Glomerular visceral epithelial cell (primary cell): ENCODE measurements around the gene PGBD5.

Experiments
- DNase-seq: peaks from one replicate; pipeline ENCODE4 v3.0.0-alpha.2; 2016; ENCODE audit errors: extremely low spot score

Gene PGBD5

DNA sequence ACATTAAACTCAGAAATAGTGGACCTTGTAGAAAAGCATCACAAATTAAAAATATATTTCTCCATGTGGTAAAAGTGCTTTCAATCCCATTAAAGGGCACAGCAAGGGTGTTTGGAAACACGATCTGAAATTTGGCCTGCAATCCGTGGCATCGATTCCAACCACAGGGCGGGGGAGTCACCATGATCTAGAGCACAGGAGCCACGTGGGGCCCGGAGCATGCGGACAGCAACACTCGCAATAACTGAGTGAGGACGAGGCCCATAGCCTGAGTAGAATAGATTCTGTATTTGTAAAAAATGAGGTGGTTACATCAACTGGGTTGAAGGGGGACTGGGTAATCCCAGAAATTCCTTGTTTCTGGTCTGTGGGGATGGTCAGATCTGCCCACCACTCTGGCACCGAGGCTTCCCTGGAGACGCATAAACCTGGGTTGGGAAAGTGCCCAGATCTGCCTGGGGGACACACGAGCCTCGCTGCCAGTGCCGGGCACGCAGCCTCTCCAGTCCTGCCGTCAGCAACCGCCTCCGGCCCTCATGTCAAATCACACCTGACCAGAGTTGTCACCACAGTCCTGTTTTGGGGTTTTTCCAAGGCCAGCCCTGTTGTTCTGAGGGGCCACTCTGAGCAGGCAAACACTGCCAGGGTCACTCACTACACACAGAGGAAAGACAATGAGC is 104.3 kb downstream of the PGBD5 start:
- DNase-seq, result no peak

DNA sequence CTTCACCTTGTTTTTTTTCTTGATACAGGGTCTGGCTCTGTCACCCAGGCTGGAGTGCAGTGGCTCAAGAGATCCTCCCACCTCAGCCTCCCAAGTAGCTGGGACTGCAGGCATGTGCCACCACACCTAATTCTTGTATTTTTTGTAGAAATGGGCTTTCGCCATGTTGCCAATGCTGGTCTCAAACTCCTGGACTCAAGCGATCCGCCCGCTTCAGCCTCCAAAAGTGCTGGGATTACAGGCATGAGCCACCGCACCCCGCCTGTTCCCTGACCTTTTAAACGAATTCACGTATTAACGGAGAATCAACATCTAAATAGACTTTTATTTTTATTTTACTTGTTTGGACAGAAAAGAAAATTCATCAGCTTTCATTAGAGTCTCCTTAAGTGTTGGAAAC is 104.8 kb downstream of the PGBD5 start:
- DNase-seq, result no peak

DNA sequence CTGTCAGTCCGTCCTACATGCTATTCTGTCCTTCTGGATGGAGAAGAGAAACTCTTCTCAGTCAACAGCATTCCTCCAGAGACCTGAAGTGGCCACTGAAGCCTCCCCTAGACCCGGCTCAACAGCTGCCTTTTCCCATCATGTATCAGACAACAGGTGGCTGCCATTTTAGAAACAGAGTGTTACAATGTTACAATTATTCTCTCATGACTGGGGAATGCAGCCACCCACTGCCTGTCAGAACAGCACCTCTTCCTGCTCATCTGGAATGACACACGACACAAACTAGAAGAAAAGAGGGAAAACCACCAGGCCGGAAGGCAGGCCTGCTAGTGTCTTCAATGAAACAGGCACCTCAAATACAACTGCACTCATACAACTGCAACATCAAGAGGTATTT is 105.3 kb downstream of the PGBD5 start:
- DNase-seq, result no peak

DNA sequence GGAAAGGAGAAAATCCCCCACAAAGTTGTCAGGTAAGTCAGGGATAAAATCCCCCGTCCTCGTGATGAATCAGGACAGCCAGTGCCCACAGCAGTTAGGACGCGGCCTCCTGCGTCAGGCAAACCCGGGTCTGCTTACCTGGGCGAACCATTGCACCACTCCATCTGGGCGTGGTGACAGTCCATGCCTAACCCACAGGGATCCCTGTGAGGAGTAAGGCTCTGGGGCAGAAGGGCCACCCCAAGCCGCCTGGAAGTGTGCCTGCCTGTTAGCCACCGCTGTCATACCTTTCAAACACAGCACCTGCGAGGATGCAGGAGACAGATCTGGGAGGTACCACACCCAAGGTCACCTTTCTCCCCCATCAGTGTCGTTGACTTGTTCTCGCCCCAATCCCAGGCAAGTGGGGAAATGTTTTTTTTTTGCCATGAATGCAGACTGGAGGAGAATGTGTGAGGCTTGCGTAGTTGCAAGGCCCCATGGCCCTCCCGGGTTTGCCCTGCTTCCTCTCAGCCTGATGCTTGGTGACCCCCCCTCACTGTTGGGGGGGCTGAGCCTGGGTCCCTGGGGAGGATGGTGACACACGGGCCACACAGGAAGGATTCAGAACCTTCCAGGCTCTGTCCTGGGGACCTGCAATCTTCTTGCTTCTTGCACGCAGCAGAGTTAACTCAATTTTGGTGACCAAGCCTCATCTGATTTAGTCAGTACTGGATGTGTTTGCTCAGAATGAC is 107.0 kb downstream of the PGBD5 start:
- no peak for DNase-seq

DNA sequence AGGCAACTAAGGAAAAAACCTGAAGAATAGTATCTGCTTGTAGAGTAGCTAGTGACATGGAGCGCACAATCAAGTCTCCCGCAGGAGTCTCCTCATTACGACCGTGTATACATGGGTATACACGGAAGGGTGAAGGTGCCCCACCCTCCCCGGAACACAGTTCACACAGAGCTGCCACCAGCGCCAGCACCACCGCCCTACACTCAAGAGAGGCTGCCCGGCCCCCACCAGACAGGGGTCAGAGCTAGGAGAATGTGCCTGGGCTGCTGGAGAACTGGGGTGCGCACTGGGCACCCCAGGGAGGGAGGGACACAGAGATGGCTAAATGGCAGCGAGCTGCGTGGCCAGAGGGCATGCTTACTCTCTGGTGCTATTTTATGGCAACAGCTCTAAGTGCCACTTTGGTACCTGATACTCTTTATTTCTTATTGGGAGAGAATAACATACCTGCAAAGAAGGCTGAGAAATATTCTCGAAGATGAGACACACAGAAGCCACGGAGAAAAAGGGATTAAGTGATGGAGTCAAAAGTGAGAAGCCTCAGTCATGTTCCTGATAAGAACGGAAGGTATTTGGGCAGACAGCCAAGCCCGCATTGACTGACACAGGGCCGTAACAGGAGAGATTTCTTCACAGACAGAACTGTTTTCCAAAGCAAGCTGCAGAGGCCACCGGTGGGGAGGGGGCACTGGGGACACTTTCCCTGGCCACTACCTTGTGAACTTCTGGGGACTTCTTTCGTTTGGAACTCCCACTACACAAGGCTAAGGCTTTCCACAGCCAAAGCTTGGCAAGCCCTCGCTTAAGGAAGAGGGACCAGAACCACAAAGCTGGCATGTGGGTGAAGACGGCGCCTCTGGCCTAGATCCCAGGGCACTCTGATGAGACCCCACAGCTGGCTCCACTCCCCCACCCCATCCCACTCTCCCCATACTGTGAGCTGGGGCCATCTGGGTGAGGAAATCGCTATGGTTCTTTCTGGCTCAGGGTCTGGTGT is 108.0 kb downstream of the PGBD5 start:
- DNase-seq, result peak; percentile 34

DNA sequence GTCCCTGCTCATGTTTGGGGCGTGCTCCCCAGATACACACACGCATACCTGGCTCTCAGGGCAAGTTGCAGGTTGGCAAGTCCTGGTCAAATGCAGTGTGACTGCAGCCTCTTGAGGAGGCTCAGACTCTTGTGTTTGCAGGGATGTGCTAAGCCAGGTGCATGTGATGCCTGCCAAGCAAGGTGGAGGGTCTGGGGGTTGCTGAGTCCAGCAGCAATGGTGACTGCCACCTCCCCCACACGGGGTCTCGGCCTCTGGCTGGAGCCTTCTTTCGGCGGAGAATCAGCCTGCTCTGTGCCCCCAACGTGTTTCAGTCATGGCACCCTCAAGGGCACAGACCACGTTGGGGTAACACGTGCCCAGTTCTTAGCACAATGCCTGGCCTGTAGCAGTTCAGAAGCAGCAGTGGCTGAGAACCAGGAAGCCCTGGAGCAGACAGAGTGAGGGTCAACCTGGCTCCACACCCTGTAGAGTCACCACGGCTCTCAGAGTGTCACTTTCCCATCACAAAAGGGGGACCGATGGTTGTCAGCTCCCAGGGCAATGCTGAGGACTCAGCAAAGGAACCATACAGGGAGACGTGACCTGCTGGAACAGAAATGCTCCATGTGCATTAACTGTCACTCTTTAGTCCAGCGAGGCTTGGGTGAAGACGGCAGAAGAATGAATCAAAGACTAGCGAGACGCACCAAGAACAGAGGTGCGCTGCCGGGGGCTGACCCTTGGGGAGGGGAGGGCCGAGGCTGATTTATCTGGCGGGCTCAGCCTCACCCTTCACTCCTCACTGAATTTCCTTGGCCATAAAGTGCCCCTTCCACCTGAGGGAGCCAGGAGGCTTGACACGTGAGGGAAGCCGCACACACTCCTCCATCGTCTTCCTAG is 109.0 kb downstream of the PGBD5 start:
- DNase-seq, result no peak

DNA sequence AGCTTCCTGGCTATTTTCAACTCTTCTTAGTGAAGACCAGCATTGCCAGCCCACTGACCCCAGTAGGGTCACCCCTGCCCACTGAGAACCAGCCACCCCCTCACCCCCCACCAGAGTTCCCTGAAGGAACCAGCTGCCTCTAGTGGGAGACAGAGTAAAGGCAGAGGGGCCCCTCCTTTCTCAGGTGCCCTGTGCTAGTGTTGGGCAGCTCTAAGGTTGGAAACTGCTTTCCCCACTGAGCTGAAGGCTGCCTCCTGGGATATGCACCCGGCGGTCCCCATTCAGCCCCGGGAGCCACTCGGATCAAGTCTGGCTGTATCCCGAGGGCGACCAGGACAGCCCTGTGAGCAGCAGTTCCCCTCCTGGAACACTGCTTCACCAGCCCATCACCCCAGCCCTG is 111.0 kb downstream of the PGBD5 start:
- DNase-seq, result no peak

DNA sequence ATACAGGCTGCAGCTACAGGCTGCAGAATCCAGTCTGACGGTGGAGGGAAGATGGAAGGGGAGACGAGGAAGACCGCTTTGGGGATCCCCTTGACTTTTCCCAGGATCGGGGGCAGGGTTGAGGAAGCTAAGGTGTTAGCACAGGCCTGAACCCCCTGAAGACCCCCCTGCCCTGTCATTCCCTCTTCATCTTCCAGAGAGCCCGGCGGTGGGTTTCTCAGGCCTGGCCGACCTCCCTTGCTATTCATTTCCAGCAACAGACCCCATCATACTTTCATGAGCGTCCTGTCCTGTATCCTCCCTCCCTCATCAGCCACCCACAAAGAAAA is 112.0 kb downstream of the PGBD5 start:
- DNase-seq, result no peak

DNA sequence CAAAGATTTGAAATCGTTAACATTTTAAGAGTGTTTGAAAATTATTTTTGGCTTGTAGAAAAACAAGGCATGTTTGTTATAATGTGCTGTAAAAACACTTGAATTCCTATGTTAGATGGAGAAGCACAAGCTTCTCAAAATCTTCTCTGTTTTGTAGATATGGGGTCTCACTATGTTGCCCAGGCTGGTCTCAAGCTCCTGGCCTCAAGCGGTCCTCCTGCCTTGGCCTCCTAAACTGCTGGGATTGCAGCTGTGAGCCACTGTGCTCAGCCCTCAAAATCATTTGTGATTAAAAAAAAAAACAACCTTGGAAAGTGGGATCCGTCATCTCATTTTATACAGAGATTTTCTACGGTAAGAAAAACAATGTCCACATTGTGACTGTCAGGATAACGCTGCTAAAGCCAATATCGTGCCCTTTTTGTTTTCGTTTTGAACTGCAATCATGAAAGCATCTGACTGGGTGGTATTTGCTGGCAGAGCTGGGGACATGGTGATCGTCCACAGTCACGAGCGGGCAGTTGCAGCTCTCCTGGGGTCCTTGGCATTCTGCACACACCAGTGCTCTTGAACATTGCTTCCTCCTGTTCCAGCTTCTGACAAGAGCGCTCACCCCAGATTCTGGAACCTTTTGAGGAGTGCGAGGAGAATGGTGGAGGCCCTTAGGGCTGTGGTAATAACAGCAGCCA is 112.5 kb downstream of the PGBD5 start:
- DNase-seq, result no peak

DNA sequence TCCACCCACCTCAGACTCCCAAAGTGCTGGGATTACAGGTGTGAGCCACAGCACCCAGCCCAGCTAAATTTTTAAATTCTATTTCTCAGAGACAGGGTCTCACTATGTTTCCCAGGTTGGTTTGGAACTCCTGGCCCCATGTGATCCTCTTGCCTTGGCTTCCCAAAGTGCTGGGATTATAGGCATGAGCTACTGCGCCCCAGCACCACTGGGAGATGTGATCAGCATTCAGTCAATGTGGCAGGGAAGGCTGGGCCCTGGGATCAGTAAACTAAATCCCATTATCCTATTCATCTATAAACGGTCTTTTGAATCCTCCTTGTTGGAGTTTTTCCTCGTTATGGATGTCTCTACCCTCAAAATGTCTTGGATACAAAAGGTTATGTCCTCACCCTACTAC is 113.5 kb downstream of the PGBD5 start:
- no peak for DNase-seq

DNA sequence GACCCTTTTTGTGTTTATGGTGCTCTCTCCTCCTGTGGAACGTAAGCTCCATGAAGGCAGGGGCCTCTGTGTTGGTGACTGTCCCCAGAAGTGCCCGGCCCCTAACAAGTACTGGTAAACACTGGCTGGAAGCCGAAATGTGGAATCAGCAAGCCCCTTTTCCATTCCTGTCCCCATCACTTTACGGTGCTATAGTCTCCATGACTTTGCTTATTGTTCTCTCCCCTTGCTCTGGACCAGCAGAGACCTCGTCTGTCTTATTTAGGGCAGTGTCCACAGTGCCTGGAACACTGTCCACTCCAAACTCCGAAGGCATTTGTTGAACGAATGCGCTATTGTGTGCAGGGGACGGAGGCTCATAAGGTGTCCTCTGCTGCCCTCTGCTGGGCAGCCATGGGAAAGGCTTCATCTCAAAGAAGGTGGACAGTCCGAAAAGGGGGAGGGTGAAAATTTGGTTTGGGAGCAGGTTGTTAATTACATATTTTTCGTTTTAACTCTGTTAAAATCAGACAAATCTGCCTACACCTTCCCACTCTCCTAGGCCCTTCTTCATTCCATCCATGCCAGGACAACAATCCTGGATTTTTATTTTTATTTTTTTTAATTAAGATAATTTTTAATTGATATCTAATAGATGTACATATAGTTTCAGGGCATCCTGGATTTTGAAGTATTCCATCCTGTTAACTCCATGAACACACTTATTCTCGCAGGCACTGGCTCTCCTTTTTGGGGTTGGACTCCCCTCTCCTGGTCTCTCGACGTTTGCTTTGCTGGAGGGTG is 115.6 kb downstream of the PGBD5 start:
- peak; percentile 80 for DNase-seq

DNA sequence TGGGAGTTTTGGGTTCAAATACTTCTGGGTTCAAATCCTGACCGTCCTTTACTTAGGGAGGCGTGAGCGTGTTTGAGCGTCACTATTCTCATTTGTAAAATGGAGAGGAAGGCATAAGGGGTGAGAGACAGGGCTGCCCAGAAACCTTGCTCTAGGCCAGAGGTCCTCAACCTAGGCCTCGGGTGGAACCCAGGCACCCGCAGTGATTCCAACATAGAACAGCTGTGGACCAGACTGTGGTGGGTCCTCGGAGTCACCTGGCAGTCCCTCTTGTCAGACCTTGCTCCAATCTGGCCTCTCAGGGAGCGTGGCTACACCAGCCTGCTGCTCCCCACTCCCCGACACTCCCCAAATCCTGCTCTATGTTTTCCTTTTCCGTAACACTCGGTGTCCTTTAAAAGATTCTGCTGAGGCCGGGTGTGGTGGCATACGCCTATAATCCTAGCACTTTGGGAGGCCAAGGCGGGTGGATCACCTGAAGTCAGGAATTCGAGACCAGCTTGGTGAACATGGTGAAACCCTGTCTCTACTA is 116.4 kb downstream of the PGBD5 start:
- DNase-seq, result no peak

DNA sequence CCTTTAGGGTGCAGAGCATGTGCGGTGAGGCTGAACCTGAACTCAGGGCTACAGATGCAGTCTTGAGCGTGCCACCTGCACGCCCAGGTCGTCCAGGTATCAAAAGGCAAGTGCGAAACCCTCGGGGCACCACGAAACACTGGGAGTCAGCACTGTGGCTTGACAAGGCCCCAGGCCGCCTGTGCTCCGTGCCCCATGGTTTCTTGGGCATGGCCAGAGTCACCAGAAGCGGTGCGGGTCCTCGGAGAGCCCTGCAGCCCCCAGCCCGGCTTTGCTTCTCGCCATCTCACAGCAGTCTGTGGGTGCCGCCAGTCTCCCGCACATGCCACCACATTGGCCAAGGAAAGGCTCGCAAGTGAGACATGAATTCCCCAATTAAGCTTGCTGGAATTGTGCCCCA is 117.3 kb downstream of the PGBD5 start:
- no peak for DNase-seq

DNA sequence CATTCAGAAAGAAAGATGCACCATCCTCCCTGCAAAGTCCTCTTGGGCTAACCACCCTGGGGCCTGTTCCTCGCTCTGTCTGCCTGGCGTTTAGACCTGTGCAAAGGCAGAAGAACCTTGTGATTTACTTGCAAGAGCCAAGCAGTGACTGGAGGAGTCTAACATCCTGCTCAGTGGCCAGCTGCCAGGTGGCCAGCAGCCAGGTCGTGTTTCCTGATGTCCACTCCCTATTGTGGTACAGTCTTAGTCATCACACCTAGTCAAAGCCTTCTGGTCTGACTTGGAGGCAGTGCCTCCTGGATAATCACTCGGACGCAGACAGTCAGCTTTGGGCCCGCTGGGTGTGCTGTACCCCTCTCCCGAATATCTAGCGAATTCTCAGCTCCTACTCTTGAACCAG is 118.1 kb downstream of the PGBD5 start:
- peak; percentile 98 for DNase-seq

DNA sequence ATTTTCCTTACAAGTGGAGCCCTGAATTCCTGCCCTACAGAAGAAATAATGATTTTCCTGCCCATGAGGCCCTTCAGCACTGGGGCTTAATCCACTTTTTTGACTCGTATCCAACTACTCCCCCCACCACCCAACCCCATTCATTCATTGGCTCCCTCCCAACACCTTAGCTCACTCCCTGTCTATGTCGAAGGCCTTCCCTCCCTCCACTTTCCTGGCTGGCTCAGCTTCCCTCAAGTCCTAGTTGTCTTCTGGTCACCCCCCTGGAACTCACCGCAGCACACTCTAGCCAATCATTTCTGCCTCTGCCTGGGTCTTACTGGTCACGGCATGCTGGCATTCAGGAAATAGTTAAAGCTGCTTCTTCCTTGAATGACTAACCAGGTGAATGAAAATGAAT is 118.9 kb downstream of the PGBD5 start:
- peak; percentile 98 for DNase-seq

DNA sequence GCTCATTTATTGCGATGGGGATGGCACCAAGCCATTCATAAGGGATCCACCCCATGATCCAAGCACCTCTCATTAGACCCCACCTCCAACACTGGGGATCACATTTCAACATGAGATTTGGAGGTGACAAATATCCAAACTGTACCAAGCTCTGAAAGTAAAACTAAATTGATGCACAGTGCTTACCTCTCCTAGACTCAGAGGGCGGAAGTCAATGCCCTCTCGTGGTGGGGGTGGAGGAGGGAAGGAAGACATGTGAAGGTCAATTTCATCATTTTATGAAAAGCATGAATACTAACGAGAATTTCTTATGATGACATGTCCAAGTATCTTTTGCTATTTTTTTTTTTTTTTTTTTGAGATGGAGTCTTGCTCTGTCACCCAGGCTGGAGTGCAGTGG is 120.0 kb downstream of the PGBD5 start:
- no peak for DNase-seq

DNA sequence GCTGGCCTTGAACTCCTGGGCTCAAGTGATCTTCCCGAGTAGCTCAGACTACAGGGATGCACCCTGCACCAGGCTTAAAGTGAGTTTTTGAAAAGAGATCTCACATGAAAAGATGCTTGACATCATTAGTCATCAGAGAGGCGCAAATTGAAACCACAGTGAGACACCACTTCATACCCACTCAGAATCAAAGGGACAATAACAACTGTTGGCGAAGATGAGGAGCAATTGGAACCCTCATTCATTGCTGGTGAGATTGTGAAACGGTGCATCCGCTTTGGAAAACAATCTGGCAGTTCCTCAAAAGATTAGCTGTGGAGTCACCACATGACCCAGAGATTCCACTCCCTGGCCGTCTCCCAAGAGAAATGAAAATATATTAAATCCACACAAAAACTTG is 122.3 kb downstream of the PGBD5 start:
- peak; percentile 71 for DNase-seq

DNA sequence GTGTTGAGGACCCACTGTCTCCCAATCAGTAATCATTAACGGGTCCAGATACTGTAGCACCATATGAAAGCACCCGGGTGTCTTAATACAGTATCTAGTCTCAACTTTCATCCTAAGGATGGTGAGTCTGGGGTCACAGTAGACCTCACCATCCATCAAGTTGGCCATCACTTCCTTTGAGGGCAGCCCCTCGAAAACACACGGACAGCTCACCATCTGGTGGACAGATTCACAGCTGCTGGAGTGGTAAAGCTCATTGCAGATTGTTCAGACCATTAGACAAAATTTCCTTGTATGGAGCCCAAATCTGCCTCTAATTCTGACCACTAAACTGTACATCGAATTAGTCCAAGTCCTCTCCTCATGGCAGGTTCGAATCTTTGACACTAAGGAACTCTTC is 123.1 kb downstream of the PGBD5 start:
- DNase-seq, result no peak

DNA sequence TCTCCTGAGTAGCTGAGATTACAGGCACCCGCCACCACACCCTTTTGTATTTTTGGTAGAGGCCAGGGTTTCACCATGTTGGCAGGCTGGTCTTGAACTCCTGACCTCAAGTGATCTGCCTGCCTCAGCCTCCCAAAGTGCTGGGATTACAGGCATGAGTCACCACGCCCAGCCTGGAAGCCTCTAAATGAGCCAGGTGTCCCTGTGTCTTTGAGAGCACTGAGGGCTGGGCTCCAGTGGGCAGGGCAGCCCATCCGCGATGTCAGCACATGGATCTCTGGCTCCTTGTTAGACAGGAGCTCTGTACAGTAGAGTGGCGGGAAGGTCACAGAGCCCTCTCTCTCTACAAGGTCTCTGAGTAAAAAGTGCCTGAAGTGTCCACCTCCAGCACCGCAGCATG is 124.3 kb downstream of the PGBD5 start:
- DNase-seq, result no peak

DNA sequence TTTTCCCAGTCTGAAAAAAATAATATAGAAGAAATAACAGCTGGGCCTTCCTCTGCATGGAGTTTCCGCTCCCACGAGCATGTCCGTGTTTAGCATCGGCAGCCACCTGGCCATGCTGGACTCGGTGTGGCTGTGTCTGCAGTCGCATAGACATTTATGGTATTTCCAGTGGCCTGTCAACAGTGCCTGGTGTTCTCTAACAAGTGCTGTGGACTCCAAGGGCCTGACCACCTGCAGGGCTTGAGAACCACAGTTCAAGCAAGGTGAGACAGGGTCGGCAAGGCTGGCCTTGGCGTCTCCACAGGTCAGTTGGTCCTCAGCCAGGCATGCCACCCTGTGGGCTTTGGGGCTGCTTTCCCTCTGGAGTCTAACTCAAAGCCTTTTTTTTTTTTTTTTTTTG is 124.8 kb downstream of the PGBD5 start:
- no peak for DNase-seq
